ENCODE data around the gene RASL12. TPM values are rescaled to one million over a fixed set of nuclear protein-coding genes. Genes with fewer than 3 reads are reported as not detected.

Gene RASL12
- total RNA-seq, 6 donors from 2014 or later = 12.8 to 49.9 (median 24.9) TPM

DNA sequence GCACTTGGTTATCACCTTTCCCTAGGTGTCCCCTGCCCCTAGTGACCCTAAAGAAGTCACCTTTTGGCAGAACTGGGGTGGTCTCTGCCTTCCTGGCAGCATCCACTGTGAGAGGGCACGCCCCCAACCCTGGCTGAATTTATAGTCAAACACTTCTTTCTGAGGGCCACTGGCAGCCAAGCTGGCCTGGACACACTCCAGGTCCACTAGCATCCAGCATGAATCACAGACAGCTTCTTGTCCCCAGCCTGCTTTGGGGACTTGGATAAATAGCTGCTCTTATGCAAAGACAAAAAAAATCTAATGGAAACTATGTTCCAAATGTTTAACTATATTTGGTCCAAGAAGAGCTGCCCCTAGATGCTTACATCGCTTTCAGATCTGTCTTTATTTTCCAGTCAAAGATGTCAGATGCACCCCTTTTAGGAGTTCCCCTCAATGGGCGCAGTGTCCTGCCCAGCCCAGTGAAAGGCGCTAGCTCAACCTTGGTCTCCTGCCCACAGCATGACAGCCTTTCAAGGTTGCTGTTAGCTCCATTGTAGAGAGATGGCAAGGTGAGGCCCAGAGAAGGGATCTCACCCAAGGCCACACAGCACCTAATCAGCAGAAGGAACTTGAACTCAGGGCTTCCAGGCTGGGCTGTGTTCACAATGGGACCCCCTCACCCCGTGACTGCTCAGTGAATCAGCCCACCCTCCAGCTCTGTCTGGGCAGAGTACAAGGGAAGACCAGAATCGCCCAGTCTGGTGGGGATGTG is 7.0 kb downstream of the RASL12 start:
- Histone ChIP-seq H3K9me3 (no peaks in the 10 kb centered on the region), H3K36me3 (peaks cover 0 to 6% (median 1%) of the 10 kb centered on the region in 4 donors), H3K4me1 (peaks cover 0 to 6% (median 0%) of the 10 kb centered on the region in 4 donors), H3K27ac (peak overlapping the region in 3 of 4 donors; percentile 38 to 72 (median 64)), H3K27me3 (no peaks in the 10 kb centered on the region), H3K4me3 (no peak overlapping the region)
- no peak for DNase-seq
- WGBS, 2 donors = 68 to 78% methylated on average over 3 to 6 of the region's 6 CpGs
- no peak for ATAC-seq (ENCODE audit: low FRiP score in 2 of 2)
- no peak for TF ChIP-seq POLR2AphosphoS5 (IDR thresholded peaks at IDR 0.05)
- no peak for TF ChIP-seq CTCF (IDR thresholded peaks at IDR 0.05)
- no peak for TF ChIP-seq POLR2A (IDR thresholded peaks at IDR 0.05)
- TF ChIP-seq EP300 (IDR thresholded peaks at IDR 0.05) = no peak

- Histone ChIP-seq H3K27me3 (no peaks in the 10 kb centered on the region), H3K9me3 (no peaks in the 10 kb centered on the region), H3K4me3 (no peak overlapping the region), H3K36me3 (peaks cover 0 to 6% (median 1%) of the 10 kb centered on the region in 4 donors), H3K4me1 (peaks cover 0 to 6% (median 4%) of the 10 kb centered on the region in 4 donors), H3K27ac (peak overlapping the region in 3 of 4 donors; percentile 47 to 64 (median 62))
- DNase-seq = no peak
- no peak for TF ChIP-seq CTCF (IDR thresholded peaks at IDR 0.05)
- no peak for TF ChIP-seq POLR2A (IDR thresholded peaks at IDR 0.05)
- TF ChIP-seq EP300 (IDR thresholded peaks at IDR 0.05) = no peak
- TF ChIP-seq POLR2AphosphoS5 (IDR thresholded peaks at IDR 0.05) = no peak
- 72 to 73% methylated on average over 4 of the region's 4 CpGs for WGBS, 2 donors
- ATAC-seq (ENCODE audit: low FRiP score in 2 of 2) = no peak
These were observed 7.7 kb downstream of the RASL12 start for GRCh38 chr15:65059931-65060596.

DNA sequence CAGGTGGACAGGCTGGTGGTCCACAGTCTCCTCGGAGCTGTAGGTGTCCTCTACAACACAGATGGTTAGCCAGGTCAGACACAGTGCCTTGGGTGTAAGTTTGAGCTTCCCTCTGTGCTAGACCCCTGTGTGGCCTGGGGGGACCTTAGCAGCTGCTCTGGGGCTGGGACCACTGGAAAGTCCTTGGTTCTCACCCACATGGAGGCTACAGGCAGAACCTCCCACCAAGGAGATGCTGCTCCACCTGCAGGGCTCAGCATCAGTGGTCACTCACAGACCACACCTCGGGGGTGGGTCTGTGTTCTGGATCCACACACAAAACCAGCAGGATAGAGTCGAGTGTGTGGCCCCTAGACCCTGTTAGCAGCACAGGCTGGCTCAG is 8.4 kb downstream of the RASL12 start:
- H3K4me1 ChIP-seq = peaks cover 3 to 13% (median 7%) of the 10 kb centered on the region in 4 donors
- TF ChIP-seq POLR2A (IDR thresholded peaks at IDR 0.05) (no peak), EP300 (IDR thresholded peaks at IDR 0.05) (no peak), CTCF (IDR thresholded peaks at IDR 0.05) (no peak), POLR2AphosphoS5 (IDR thresholded peaks at IDR 0.05) (no peak)
- DNase-seq (no peak), ATAC-seq (ENCODE audit: low FRiP score in 2 of 2) (no peak)
- H3K9me3 ChIP-seq = no peaks in the 10 kb centered on the region
- no peaks in the 10 kb centered on the region for H3K27me3 ChIP-seq
- H3K36me3 ChIP-seq = peaks cover 0 to 6% (median 1%) of the 10 kb centered on the region in 4 donors
- H3K27ac ChIP-seq = peak overlapping the region in 3 of 4 donors; percentile 47 to 64 (median 62)
- WGBS, 2 donors = 63 to 64% methylated on average over 1 to 2 of the region's 3 CpGs
- H3K4me3 ChIP-seq = no peak overlapping the region

- DNase-seq = peak in 1 of 2 donors; percentile 32
- Histone ChIP-seq H3K36me3 (peaks cover 0 to 6% (median 1%) of the 10 kb centered on the region in 4 donors), H3K27ac (peak overlapping the region in 3 of 4 donors; percentile 47 to 64 (median 62)), H3K9me3 (no peaks in the 10 kb centered on the region), H3K27me3 (no peaks in the 10 kb centered on the region), H3K4me3 (no peak overlapping the region), H3K4me1 (peaks cover 3 to 13% (median 7%) of the 10 kb centered on the region in 4 donors)
- no peak for ATAC-seq (ENCODE audit: low FRiP score in 2 of 2)
- TF ChIP-seq CTCF (IDR thresholded peaks at IDR 0.05) (no peak), POLR2AphosphoS5 (IDR thresholded peaks at IDR 0.05) (no peak), EP300 (IDR thresholded peaks at IDR 0.05) (no peak), POLR2A (IDR thresholded peaks at IDR 0.05) (no peak)
- WGBS, 2 donors = 75 to 89% methylated on average over 11 to 16 of the region's 16 CpGs
These were observed 9.1 kb downstream of the RASL12 start for GRCh38 chr15:65058394-65059368.
